A549 (cell line): ENCODE data around the gene RNF44. TPM values are rescaled to one million over a fixed set of nuclear protein-coding genes. Genes with fewer than 3 reads are reported as not detected.

Experiments used
- ATAC-seq, 2 experiments: fragments of 200-7000 bp in 1 of 2; fragments of >200 bp in 1 of 2; cut with Nextera tagmentation in 1 of 2; cut with Tn5 transposase in 1 of 2; 3 replicates each; pipeline versions ENCODE4 v1.8.0 to v1.9.1; 2018 to 2020; ENCODE audit warnings: mild to moderate bottlenecking in 1 of 2, moderate library complexity in 1 of 2
- CTCF ChIA-PET: fragments of 300-600 bp; sonication (Branson Sonifier 250); formaldehyde crosslinking; extraction: SDS; loops from one replicate; lab custom pipeline; 2021; ENCODE audit warnings: antibody characterized with exemption, inconsistent platforms; lab: Yijun Ruan, JAX
- POLR2A ChIA-PET: fragments of 350-600 bp; formaldehyde crosslinking; extraction: SDS; loops from one replicate; lab custom pipeline; 2021; ENCODE audit warnings: antibody characterized with exemption, inconsistent platforms; lab: Yijun Ruan, JAX
- DNase-seq, 2 experiments: peaks; one replicate each; pipeline versions ENCODE4 v3.0.0 to v3.0.0-alpha.2; 2011 to 2016; ENCODE audit warnings: low read depth in 1 of 2, low spot score in 1 of 2
- FAIRE-seq: peaks from 2 replicates; lab custom pipeline; 2011; peaks lifted over from hg19 to GRCh38; lab: Jason Lieb, UNC
- H3K27ac ChIP-seq, 2 experiments: fragments of >200 bp; sonication (Bioruptor Twin); formaldehyde crosslinking; 3 replicates each; pipeline ENCODE4 v1.5.1; 2016 to 2017
- H3K4me1 ChIP-seq: fragments of >200 bp; sonication (Bioruptor Twin); formaldehyde crosslinking; 3 replicates; pipeline ENCODE4 v1.6.1; 2016
- H3K4me2 ChIP-seq: fragments of >200 bp; sonication (Bioruptor Twin); formaldehyde crosslinking; 3 replicates; pipeline ENCODE4 v1.6.1; 2016
- H3K4me3 ChIP-seq: fragments of >200 bp; sonication (Bioruptor Twin); formaldehyde crosslinking; 3 replicates; pipeline ENCODE4 v1.5.1; 2016
- H3K9me3 ChIP-seq: fragments of >200 bp; sonication (Bioruptor Twin); formaldehyde crosslinking; 3 replicates; pipeline ENCODE4 v1.6.1; 2016
- CBX2 ChIP-seq: fragments of 200-600 bp; sonication (generic); IDR thresholded peaks from 2 replicates; pipeline ENCODE4 v1.6.1; 2016; ENCODE audit warnings: low read depth, mild to moderate bottlenecking, borderline replicate concordance
- CBX8 ChIP-seq: fragments of 200-600 bp; sonication (generic); IDR thresholded peaks from 2 replicates; pipeline ENCODE4 v1.6.1; 2016
- EP300 ChIP-seq, 2 experiments: fragments of >200 bp; sonication (Bioruptor Twin); formaldehyde crosslinking; IDR thresholded peaks; 2 replicates in 1 of 2; 3 replicates in 1 of 2; pipeline ENCODE4 v1.6.1; 2016 to 2017
- ESRRA ChIP-seq: fragments of 150-350 bp; IDR thresholded peaks from 2 replicates; pipeline ENCODE4 v1.6.1; 2014; ENCODE audit warnings: mild to moderate bottlenecking, low read length, borderline replicate concordance
- FOXS1 ChIP-seq: fragments of 250-450 bp; sonication (Bioruptor Pico); IDR thresholded peaks from 2 replicates; pipeline ENCODE4 v1.5.0; 2020; ENCODE audit warnings: mild to moderate bottlenecking, moderate library complexity
- HEYL ChIP-seq: fragments of 250-450 bp; sonication (Bioruptor Pico); IDR thresholded peaks from 2 replicates; pipeline ENCODE4 v1.8.0; 2021; ENCODE audit warnings: mild to moderate bottlenecking, moderate library complexity
- HOXA7 ChIP-seq: fragments of 250-450 bp; sonication (Bioruptor Pico); IDR thresholded peaks from 2 replicates; pipeline ENCODE4 v1.5.0; 2020; ENCODE audit warnings: mild to moderate bottlenecking, moderate library complexity
- HOXB13 ChIP-seq: fragments of 250-450 bp; sonication (Bioruptor Pico); IDR thresholded peaks from 2 replicates; pipeline ENCODE4 v1.5.0; 2020; ENCODE audit warnings: low read depth, mild to moderate bottlenecking, moderate library complexity
- JUN ChIP-seq, 2 experiments: fragments of >200 bp; sonication (Bioruptor Twin); formaldehyde crosslinking; IDR thresholded peaks; 2 replicates in 1 of 2; 3 replicates in 1 of 2; pipeline ENCODE4 v1.6.1; 2016 to 2017
- JUNB ChIP-seq: fragments of >200 bp; sonication (Bioruptor Twin); formaldehyde crosslinking; IDR thresholded peaks from 2 replicates; pipeline ENCODE4 v1.6.1; 2016
- KDM1A ChIP-seq: fragments of 200-600 bp; sonication (generic); IDR thresholded peaks from 2 replicates; pipeline ENCODE4 v1.6.1; 2016; ENCODE audit warnings: low read depth, mild to moderate bottlenecking
- MAZ ChIP-seq: fragments of 150-350 bp; IDR thresholded peaks from 2 replicates; pipeline ENCODE4 v1.6.1; 2014; ENCODE audit warnings: antibody characterized with exemption, low read depth, low read length, borderline replicate concordance
- NFE2L2 ChIP-seq: fragments of 150-350 bp; conservative IDR thresholded peaks from 2 replicates; pipeline ENCODE4 v1.6.1; 2014; ENCODE audit warnings: low read length
- NPAS2 ChIP-seq: fragments of 250-450 bp; sonication (Bioruptor Pico); IDR thresholded peaks from 2 replicates; pipeline ENCODE4 v1.8.0; 2022; ENCODE audit warnings: mild to moderate bottlenecking, moderate library complexity, borderline replicate concordance
- POLR2AphosphoS2 ChIP-seq: conservative IDR thresholded peaks from 2 replicates; pipeline ENCODE4 v1.6.1; 2012; ENCODE audit warnings: low read length, improper control_type of control experiment, inconsistent platforms
- RNF2 ChIP-seq: fragments of 200-600 bp; sonication (generic); IDR thresholded peaks from 2 replicates; pipeline ENCODE4 v1.6.1; 2016; ENCODE audit warnings: low read depth, mild to moderate bottlenecking, antibody characterized with exemption, moderate library complexity, borderline replicate concordance
- SMC3 ChIP-seq: fragments of >200 bp; sonication (Bioruptor Twin); formaldehyde crosslinking; IDR thresholded peaks from 3 replicates; pipeline ENCODE4 v1.6.1; 2018; ENCODE audit warnings: inconsistent platforms
- TP53 ChIP-seq: fragments of 250-450 bp; sonication (Bioruptor Pico); IDR thresholded peaks from 2 replicates; pipeline ENCODE4 v1.5.0; 2021; ENCODE audit warnings: mild to moderate bottlenecking, moderate library complexity
- ZC3H11A ChIP-seq: fragments of 450-650 bp; IDR thresholded peaks from 2 replicates; pipeline ENCODE4 v1.6.1; 2014; ENCODE audit warnings: antibody characterized with exemption, mild to moderate bottlenecking
- WGBS: methylation state at CpG from one replicate; pipeline ENCODE4 v1.1.6; 2017; ENCODE audit errors: missing lambda C conversion rate; 5-methylcytosine and 5-hydroxymethylcytosine counted together
- polyA plus RNA-seq, 4 experiments: library from polyadenylated mRNA; depleted of rRNA in 3 of 4; stranded (reverse); fragments of >200 nt; fragmentation: RNase III in 1 of 4; extraction: RNeasy Plus Mini Kit Qiagen cat#74134 plus additional on column Dnase treatment in 1 of 4; gene quantifications; 2 replicates in 3 of 4; 3 replicates in 1 of 4; pipeline ENCODE4 v1.2.3, GENCODE V29; 2011 to 2017
- TF ChIP-seq, protein P1 (sequence below): fragments of >200 bp; sonication (Bioruptor Twin); formaldehyde crosslinking; IDR thresholded peaks from 2 replicates; pipeline ENCODE4 v1.6.1; 2016
- TF ChIP-seq, protein P2 (sequence below): fragments of 150-350 bp; IDR thresholded peaks from 2 replicates; pipeline ENCODE4 v1.6.1; 2014; ENCODE audit warnings: low read depth, mild to moderate bottlenecking, low read length
- TF ChIP-seq, protein P3 (sequence below): fragments of 450-650 bp; IDR thresholded peaks from 2 replicates; pipeline ENCODE4 v1.6.1; 2014; ENCODE audit warnings: antibody characterized with exemption
- TF ChIP-seq, protein P4 (sequence below): fragments of >200 bp; sonication (Bioruptor Twin); formaldehyde crosslinking; IDR thresholded peaks from 3 replicates; pipeline ENCODE4 v1.5.1; 2016
- TF ChIP-seq, protein P5 (sequence below): fragments of 200-600 bp; sonication (generic); IDR thresholded peaks from 2 replicates; pipeline ENCODE4 v1.6.1; 2016; ENCODE audit warnings: antibody characterized with exemption, mild to moderate bottlenecking, moderate library complexity
- TF ChIP-seq, protein P6 (sequence below): fragments of 250-450 bp; sonication (Bioruptor Pico); IDR thresholded peaks from 2 replicates; pipeline ENCODE4 v1.5.0; 2021; ENCODE audit warnings: mild to moderate bottlenecking, moderate library complexity, borderline replicate concordance

RNF44 gene
- polyA plus RNA-seq, 2 of the 4 experiments (the other 2 are of a cell fraction) = 9.2 to 32.7 TPM

DNA sequence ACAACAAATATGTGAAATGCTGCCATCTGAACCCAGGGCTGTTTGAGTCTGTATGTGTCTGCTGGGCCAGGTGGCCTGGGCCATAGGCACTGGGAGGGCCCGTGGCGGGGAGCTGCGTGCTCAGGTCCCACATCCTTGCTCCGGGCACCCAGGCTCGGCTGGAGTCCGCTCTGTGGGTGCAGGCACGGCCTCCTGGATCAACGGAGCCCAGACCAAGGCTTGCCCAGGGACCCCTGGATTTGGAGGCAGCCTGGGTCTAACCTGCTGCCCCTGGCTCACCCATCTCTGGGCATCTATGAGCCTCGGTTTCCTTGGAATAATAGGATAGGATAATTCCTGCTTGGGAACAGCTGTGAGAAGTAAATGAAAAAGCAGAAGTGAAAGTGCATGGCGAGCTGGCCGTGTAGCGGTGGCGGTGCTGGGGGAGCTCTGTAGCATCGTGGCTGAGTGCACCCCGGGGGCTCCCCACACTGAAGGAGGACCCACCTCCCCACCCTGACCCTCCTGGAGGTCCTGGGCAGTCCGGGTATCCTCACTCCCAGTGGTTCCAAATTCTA lies 13.2 kb upstream of the RNF44 start (continued):
- TF ChIP-seq CBX2 = no peak
- TF ChIP-seq, protein P1, sequence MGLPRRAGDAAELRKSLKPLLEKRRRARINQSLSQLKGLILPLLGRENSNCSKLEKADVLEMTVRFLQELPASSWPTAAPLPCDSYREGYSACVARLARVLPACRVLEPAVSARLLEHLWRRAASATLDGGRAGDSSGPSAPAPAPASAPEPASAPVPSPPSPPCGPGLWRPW = no peak
- TF ChIP-seq SMC3 = no peak
- TF ChIP-seq RNF2 = no peak
- TF ChIP-seq EP300 (IDR thresholded peaks at IDR 0.05) = no peak
- no peak for TF ChIP-seq HOXB13 (CRISPR knock-in tag)

DNA sequence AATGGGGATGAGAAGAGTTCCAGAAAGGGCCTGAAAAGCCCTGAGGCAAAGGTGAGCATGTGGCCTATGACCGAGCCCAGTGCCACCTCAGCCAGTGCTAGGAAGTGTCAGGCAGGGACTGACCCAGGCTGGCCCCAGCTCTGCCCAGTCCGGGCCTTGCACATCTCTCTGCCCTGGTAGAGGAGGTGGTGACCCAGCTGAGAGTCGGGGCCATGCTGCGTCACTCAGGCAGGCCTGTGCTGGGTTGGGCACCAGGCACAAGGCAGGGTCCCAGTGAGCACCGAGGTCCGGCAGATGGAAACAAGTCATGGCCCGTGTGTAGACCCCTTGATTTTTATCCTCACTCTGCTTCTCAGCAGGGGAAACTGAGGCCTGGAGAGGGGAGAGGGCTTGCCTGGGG lies 12.7 kb upstream of the RNF44 start:
- H3K4me1 ChIP-seq = peaks cover 44% of the 10 kb centered on the region
- WGBS = 83% methylated on average over 6 of the region's 7 CpGs

More for the DNA sequence above, 12.7 kb upstream of the RNF44 start:
- H3K4me2 ChIP-seq = no peak overlapping the region
- POLR2A ChIA-PET = no interaction called here
- CTCF ChIA-PET = interaction anchor here (1.0 to 4.3 kb wide), 5 partner anchors 13 to 133 kb away, joined by 3 to 18 read pairs (median 4); partner anchors contain the start of gene RNF44
- FAIRE-seq = no peak
- H3K9me3 ChIP-seq = no peaks in the 10 kb centered on the region
- no peak overlapping the region for H3K4me3 ChIP-seq
- no peak for TF ChIP-seq ESRRA
- TF ChIP-seq, protein P2, sequence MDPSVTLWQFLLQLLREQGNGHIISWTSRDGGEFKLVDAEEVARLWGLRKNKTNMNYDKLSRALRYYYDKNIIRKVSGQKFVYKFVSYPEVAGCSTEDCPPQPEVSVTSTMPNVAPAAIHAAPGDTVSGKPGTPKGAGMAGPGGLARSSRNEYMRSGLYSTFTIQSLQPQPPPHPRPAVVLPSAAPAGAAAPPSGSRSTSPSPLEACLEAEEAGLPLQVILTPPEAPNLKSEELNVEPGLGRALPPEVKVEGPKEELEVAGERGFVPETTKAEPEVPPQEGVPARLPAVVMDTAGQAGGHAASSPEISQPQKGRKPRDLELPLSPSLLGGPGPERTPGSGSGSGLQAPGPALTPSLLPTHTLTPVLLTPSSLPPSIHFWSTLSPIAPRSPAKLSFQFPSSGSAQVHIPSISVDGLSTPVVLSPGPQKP = no peak
- TF ChIP-seq, protein P3, sequence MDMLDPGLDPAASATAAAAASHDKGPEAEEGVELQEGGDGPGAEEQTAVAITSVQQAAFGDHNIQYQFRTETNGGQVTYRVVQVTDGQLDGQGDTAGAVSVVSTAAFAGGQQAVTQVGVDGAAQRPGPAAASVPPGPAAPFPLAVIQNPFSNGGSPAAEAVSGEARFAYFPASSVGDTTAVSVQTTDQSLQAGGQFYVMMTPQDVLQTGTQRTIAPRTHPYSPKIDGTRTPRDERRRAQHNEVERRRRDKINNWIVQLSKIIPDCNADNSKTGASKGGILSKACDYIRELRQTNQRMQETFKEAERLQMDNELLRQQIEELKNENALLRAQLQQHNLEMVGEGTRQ = no peak
- TF ChIP-seq CBX8 = no peak
- TF ChIP-seq NFE2L2 = no peak
- TF ChIP-seq ZC3H11A = no peak
- TF ChIP-seq, protein P4, sequence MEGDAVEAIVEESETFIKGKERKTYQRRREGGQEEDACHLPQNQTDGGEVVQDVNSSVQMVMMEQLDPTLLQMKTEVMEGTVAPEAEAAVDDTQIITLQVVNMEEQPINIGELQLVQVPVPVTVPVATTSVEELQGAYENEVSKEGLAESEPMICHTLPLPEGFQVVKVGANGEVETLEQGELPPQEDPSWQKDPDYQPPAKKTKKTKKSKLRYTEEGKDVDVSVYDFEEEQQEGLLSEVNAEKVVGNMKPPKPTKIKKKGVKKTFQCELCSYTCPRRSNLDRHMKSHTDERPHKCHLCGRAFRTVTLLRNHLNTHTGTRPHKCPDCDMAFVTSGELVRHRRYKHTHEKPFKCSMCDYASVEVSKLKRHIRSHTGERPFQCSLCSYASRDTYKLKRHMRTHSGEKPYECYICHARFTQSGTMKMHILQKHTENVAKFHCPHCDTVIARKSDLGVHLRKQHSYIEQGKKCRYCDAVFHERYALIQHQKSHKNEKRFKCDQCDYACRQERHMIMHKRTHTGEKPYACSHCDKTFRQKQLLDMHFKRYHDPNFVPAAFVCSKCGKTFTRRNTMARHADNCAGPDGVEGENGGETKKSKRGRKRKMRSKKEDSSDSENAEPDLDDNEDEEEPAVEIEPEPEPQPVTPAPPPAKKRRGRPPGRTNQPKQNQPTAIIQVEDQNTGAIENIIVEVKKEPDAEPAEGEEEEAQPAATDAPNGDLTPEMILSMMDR = no peak
- TF ChIP-seq JUN (IDR thresholded peaks at IDR 0.05) = no peak
- TF ChIP-seq FOXS1 (CRISPR knock-in tag) = no peak
- no peak for TF ChIP-seq HEYL
- no peak for TF ChIP-seq TP53
- TF ChIP-seq POLR2AphosphoS2 = no peak
- no peak for TF ChIP-seq NPAS2
- TF ChIP-seq, protein P5, sequence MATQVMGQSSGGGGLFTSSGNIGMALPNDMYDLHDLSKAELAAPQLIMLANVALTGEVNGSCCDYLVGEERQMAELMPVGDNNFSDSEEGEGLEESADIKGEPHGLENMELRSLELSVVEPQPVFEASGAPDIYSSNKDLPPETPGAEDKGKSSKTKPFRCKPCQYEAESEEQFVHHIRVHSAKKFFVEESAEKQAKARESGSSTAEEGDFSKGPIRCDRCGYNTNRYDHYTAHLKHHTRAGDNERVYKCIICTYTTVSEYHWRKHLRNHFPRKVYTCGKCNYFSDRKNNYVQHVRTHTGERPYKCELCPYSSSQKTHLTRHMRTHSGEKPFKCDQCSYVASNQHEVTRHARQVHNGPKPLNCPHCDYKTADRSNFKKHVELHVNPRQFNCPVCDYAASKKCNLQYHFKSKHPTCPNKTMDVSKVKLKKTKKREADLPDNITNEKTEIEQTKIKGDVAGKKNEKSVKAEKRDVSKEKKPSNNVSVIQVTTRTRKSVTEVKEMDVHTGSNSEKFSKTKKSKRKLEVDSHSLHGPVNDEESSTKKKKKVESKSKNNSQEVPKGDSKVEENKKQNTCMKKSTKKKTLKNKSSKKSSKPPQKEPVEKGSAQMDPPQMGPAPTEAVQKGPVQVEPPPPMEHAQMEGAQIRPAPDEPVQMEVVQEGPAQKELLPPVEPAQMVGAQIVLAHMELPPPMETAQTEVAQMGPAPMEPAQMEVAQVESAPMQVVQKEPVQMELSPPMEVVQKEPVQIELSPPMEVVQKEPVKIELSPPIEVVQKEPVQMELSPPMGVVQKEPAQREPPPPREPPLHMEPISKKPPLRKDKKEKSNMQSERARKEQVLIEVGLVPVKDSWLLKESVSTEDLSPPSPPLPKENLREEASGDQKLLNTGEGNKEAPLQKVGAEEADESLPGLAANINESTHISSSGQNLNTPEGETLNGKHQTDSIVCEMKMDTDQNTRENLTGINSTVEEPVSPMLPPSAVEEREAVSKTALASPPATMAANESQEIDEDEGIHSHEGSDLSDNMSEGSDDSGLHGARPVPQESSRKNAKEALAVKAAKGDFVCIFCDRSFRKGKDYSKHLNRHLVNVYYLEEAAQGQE = no peak
- TF ChIP-seq MAZ = no peak
- no peak for TF ChIP-seq HOXA7 (CRISPR knock-in tag)
- TF ChIP-seq JUNB = no peak
- TF ChIP-seq KDM1A = no peak
- TF ChIP-seq, protein P6, sequence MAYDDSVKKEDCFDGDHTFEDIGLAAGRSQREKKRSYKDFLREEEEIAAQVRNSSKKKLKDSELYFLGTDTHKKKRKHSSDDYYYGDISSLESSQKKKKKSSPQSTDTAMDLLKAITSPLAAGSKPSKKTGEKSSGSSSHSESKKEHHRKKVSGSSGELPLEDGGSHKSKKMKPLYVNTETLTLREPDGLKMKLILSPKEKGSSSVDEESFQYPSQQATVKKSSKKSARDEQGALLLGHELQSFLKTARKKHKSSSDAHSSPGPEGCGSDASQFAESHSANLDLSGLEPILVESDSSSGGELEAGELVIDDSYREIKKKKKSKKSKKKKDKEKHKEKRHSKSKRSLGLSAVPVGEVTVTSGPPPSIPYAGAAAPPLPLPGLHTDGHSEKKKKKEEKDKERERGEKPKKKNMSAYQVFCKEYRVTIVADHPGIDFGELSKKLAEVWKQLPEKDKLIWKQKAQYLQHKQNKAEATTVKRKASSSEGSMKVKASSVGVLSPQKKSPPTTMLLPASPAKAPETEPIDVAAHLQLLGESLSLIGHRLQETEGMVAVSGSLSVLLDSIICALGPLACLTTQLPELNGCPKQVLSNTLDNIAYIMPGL (CRISPR knock-in tag) = no peak
- H3K27ac ChIP-seq = 0 out of 6 replicates have a peak overlapping the region, but pooled peaks of 1 of the 2 experiments have one; percentile 10
- ATAC-seq = no peak
- DNase-seq = no peak
